Adrenal gland (tissue), 12 donors: ENCODE results near the gene C1QTNF9. TPM values are rescaled to one million over a fixed set of nuclear protein-coding genes. Genes with fewer than 3 reads are reported as not detected.

Experiments used
- polyA plus RNA-seq, 3 donors: library from polyadenylated mRNA; stranded (reverse); fragments of 200-250 nt in 2 of 3; fragments of 350-450 nt in 1 of 3; fragmentation: Illumina TruSeq in 1 of 3; extraction: RNeasy Lipid Tissue Mini Kit (QIAGEN cat#74804) in 1 of 3; gene quantifications; one replicate each; pipeline ENCODE4 v1.2.3, GENCODE V29; 2013 to 2014
- total RNA-seq, 9 donors: library from RNA; depleted of rRNA in 4 of 9; stranded (reverse); fragments of >200 nt in 4 of 9; fragments of 120-200 nt in 1 of 9; fragmentation: NEBNext Ultra II Directional in 1 of 9; extraction: Animal tissue kit (Norgen Biotek cat#: 25700) in 1 of 9; gene quantifications; one replicate each; pipeline versions ENCODE4 v1.1.0 to v1.2.4, GENCODE V29; 2013 to 2023
- donor health status: healthy with polysubstance abuse.
- donor health status: Bipolar disorder and iron deficiency.
- donor health status: DM: yes; HTN: yes; CAD: no.
- donor health status: DM: no; HTN: no; CAD: no.
- donor health status: DM: no; HTN: no; CAD: no.
- donor health status: DM: yes; HTN: yes; CAD: no.

C1QTNF9 gene
- total and polyA plus RNA-seq, 12 donors: 0.11 to 0.94 (median 0.16) TPM; not detected in 9

Other genes starting within 250 kb of the C1QTNF9 start
- 10 to 100 TPM; 20.0 to 85.5 (median 39.5) TPM for gene SPATA13, start 148.9 kb upstream of the C1QTNF9 start, total RNA-seq
- 10 to 100 TPM; 20.7 to 27.5 (median 22.0) TPM for gene SPATA13, start 148.9 kb upstream of the C1QTNF9 start, polyA plus RNA-seq
- gene PARP4, start 203.2 kb downstream of the C1QTNF9 start, total RNA-seq: 10 to 100 TPM; 39.5 to 92.2 (median 71.8) TPM
- 10 to 100 TPM; 19.8 to 43.5 (median 21.6) TPM for gene PARP4, start 203.2 kb downstream of the C1QTNF9 start, polyA plus RNA-seq